Measurements from ENCODE around the gene ZNF638.
"Not testable (repeated sequence)": the region's sequence is repeated elsewhere in the genome, so short reads cannot be mapped to it uniquely, and the experiment has no call there.

Gene ZNF638

DNA sequence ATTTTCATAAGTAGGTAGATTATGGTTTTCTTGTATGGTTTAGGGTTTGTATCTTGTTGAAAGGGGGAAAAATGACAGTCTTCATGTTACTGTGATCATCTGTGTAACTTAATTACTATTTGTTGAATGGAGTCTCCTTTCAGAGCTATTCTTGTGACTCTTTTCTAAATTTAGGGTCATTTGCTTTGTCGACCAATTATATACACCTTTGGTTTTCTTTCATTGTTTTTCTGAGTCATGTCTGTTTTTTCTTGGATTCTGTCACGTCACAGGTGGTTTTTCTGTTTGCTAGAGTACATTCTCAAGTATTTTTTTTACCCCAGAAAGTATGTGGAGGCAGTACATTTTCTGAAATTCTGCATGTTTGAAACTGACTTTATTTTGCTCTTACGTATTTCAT is 78.0 kb downstream of the ZNF638 start:
- no peak overlapping the region for H3K4me3 ChIP-seq (ENCODE audit: control insufficient read depth, low read depth, low read length)
- DNase-seq (ENCODE audit: low read depth) = no peak
- TF ChIP-seq, protein P1, sequence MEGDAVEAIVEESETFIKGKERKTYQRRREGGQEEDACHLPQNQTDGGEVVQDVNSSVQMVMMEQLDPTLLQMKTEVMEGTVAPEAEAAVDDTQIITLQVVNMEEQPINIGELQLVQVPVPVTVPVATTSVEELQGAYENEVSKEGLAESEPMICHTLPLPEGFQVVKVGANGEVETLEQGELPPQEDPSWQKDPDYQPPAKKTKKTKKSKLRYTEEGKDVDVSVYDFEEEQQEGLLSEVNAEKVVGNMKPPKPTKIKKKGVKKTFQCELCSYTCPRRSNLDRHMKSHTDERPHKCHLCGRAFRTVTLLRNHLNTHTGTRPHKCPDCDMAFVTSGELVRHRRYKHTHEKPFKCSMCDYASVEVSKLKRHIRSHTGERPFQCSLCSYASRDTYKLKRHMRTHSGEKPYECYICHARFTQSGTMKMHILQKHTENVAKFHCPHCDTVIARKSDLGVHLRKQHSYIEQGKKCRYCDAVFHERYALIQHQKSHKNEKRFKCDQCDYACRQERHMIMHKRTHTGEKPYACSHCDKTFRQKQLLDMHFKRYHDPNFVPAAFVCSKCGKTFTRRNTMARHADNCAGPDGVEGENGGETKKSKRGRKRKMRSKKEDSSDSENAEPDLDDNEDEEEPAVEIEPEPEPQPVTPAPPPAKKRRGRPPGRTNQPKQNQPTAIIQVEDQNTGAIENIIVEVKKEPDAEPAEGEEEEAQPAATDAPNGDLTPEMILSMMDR (IDR thresholded peaks at IDR 0.05; ENCODE audit: control insufficient read depth, insufficient read depth, low read depth, low read length, missing control alignments) = no peak

DNA sequence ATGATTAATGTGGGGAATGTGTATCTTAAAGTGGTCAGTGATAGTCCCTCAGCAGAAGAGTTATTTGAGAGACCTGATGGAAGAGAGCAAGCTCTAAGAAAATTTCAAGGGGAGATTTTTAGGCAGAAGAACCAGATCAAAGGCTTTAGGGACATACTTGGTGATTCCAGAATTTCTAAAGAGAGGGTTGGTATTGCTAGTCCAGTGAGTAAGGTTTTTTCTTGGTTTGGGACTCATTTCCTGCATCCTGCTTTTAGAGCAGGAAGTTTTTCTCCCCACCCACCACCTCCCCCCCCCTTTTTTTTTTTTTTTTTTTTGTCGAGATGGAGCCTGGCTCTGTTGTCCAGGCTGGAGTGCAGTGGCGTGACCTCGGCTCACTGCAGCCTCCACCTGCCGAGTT is 79.1 kb downstream of the ZNF638 start:
- DNase-seq (ENCODE audit: low read depth) = no peak
- H3K4me3 ChIP-seq (ENCODE audit: control insufficient read depth, low read depth, low read length) = no peak overlapping the region
- TF ChIP-seq, protein P1 (IDR thresholded peaks at IDR 0.05; ENCODE audit: control insufficient read depth, insufficient read depth, low read depth, low read length, missing control alignments) = no peak

DNA sequence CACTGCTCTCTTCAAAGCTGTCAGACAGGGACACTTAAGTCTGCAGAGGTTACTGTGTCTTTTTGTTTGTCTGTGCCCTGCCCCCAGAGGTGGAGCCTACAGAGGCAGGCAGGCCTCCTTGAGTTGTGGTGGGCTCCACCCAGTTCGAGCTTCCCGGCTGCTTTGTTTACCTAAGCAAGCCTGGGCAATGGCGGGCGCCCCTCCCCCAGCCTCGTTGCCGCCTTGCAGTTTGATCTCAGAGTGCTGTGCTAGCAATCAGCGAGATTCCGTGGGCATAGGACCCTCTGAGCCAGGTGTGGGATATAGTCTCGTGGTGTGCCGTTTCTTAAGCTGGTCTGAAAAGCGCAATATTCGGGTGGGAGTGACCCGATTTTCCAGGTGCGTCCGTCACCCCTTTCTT is 85.3 kb downstream of the ZNF638 start:
- H3K4me3 ChIP-seq (ENCODE audit: control insufficient read depth, low read depth, low read length); DNase-seq (ENCODE audit: low read depth): not testable (repeated sequence)

GRCh38 chr2:71417300-71418202 is 86.0 kb downstream of the ZNF638 start:
- H3K4me3 ChIP-seq (ENCODE audit: control insufficient read depth, low read depth, low read length) = no peak overlapping the region
- DNase-seq (ENCODE audit: low read depth) = no peak
- TF ChIP-seq, protein P1 (IDR thresholded peaks at IDR 0.05; ENCODE audit: control insufficient read depth, insufficient read depth, low read depth, low read length, missing control alignments) = no peak

DNA sequence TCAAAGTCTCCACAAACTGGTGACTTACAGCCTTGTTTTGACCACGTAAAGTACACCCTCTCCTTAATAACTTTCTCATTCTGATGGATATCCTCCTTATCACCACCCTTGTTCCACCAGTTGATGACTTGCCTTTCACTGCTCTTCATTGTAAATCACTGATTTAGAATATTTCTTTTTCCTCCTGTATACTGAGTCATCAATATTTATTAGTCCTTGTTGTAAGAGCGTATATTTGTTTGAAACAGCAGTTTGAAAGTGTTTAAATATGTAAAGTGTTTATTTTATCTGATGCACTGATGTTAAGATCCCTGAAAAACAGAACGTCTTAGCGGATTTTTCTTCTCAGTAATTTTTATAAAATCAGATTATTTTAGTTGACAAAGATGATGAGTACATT is 87.6 kb downstream of the ZNF638 start:
- DNase-seq (ENCODE audit: low read depth) = no peak
- no peak overlapping the region for H3K4me3 ChIP-seq (ENCODE audit: control insufficient read depth, low read depth, low read length)
- TF ChIP-seq, protein P1 (IDR thresholded peaks at IDR 0.05; ENCODE audit: control insufficient read depth, insufficient read depth, low read depth, low read length, missing control alignments) = no peak

GRCh38 chr2:71419976-71420375 is 88.4 kb downstream of the ZNF638 start:
- no peak overlapping the region for H3K4me3 ChIP-seq (ENCODE audit: control insufficient read depth, low read depth, low read length)
- TF ChIP-seq, protein P1 (IDR thresholded peaks at IDR 0.05; ENCODE audit: control insufficient read depth, insufficient read depth, low read depth, low read length, missing control alignments) = no peak
- no peak for DNase-seq (ENCODE audit: low read depth)

GRCh38 chr2:71422786-71423185 is 91.2 kb downstream of the ZNF638 start:
- no peak overlapping the region for H3K4me3 ChIP-seq (ENCODE audit: control insufficient read depth, low read depth, low read length)
- TF ChIP-seq, protein P1 (IDR thresholded peaks at IDR 0.05; ENCODE audit: control insufficient read depth, insufficient read depth, low read depth, low read length, missing control alignments) = no peak
- DNase-seq (ENCODE audit: low read depth) = no peak

Measured in AG09309 (cell line).